HepG2 (cell line): Measurements from ENCODE around the gene FNBP1L. TPM values are rescaled to one million over a fixed set of nuclear protein-coding genes. Genes with fewer than 3 reads are reported as not detected.

Experiments used
- ATAC-seq: fragments of 200-7000 bp; cut with Tn5 transposase; 3 replicates; pipeline ENCODE4 v1.9.1; 2020; ENCODE audit warnings: mild to moderate bottlenecking, moderate library complexity
- BruUV-seq: library from RNA; stranded (reverse); fragments of 400-500 nt; replicated peaks from 2 replicates; lab custom pipeline; 2021; lab: Mats Ljungman, UMichigan
- CTCF ChIA-PET: fragments of 300-600 bp; formaldehyde crosslinking; extraction: SDS; loops from one replicate; lab custom pipeline; 2021; ENCODE audit warnings: low total read pairs, inconsistent platforms, low intra/inter-chr PET ratio; lab: Yijun Ruan, JAX
- POLR2A ChIA-PET: fragments of 350-600 bp; sonication (Branson Sonifier 250); formaldehyde crosslinking; loops from one replicate; lab custom pipeline; 2020; ENCODE audit warnings: antibody characterized with exemption, inconsistent platforms; lab: Yijun Ruan, JAX
- DNase-seq: peaks from one replicate; pipeline ENCODE4 v3.0.0-alpha.2; 2015; ENCODE audit warnings: low spot score
- FAIRE-seq: peaks from 3 replicates; lab custom pipeline; 2011; peaks lifted over from hg19 to GRCh38; lab: Jason Lieb, UNC
- H2AFZ ChIP-seq: one replicate; pipeline ENCODE4 v1.6.1; 2011; ENCODE audit warnings: low read length, inconsistent platforms
- H3K27ac ChIP-seq: fragments of 300-600 bp; 3 replicates; pipeline ENCODE4 v1.8.0; 2011; ENCODE audit warnings: mixed run types, mild to moderate bottlenecking, mixed read lengths, low read length, inconsistent platforms; ENCODE audit not compliant: insufficient read depth; ENCODE audit errors: extremely low read length
- H3K27me3 ChIP-seq, 2 experiments: fragments of 200-600 bp in 1 of 2; 2 replicates in 1 of 2; 3 replicates in 1 of 2; pipeline versions ENCODE4 v1.6.0 to v1.8.0; 2011; ENCODE audit warnings: low read length in 2 of 2, mild to moderate bottlenecking in 2 of 2, moderate library complexity in 2 of 2, inconsistent platforms in 1 of 2; ENCODE audit not compliant: insufficient read depth in 2 of 2, control insufficient read depth in 1 of 2
- H3K36me3 ChIP-seq, 2 experiments: fragments of 200-600 bp in 1 of 2; replicated peaks in 1 of 2; 2 replicates in 1 of 2; 3 replicates in 1 of 2; pipeline versions ENCODE4 v1.5.1 to v1.8.0; 2011; ENCODE audit warnings: low read length in 2 of 2, inconsistent platforms in 1 of 2; ENCODE audit not compliant: insufficient read depth in 2 of 2, control insufficient read depth in 1 of 2
- H3K4me1 ChIP-seq: 2 replicates; pipeline ENCODE4 v1.5.1; 2012; ENCODE audit warnings: low read length, inconsistent platforms; ENCODE audit not compliant: insufficient read depth
- H3K4me2 ChIP-seq: 2 replicates; pipeline ENCODE4 v1.6.0; 2011; ENCODE audit warnings: low read depth, low read length, inconsistent platforms
- H3K4me3 ChIP-seq, 3 experiments: fragments of 200-600 bp in 1 of 3; sonication (generic), shearing (Covaris generic) in 1 of 3; replicated peaks in 1 of 3; 2 replicates each; pipeline ENCODE4 v1.5.1; 2011 to 2016; ENCODE audit warnings: low read length in 3 of 3, inconsistent platforms in 2 of 3, low read depth in 2 of 3, mild to moderate bottlenecking in 2 of 3, control low read depth in 1 of 3, mixed read lengths in 1 of 3; ENCODE audit not compliant: insufficient read depth in 1 of 3
- H3K79me2 ChIP-seq: one replicate; pipeline ENCODE4 v1.6.1; 2011; ENCODE audit warnings: low read length, inconsistent platforms; ENCODE audit not compliant: insufficient read depth
- H3K9ac ChIP-seq: 2 replicates; pipeline ENCODE4 v1.6.0; 2011; ENCODE audit warnings: mild to moderate bottlenecking, low read depth, low read length, inconsistent platforms; ENCODE audit not compliant: insufficient read depth
- H3K9me3 ChIP-seq: 2 replicates; pipeline ENCODE4 v1.5.1; 2012; ENCODE audit warnings: mild to moderate bottlenecking, low read length
- H4K20me1 ChIP-seq: 2 replicates; pipeline ENCODE4 v1.6.0; 2011; ENCODE audit warnings: inconsistent platforms, mild to moderate bottlenecking, low read length, moderate library complexity; ENCODE audit not compliant: insufficient read depth
- CREBL2 ChIP-seq: sonication (generic); formaldehyde crosslinking; IDR thresholded peaks from 2 replicates; pipeline ENCODE4 v1.8.1; 2023; ENCODE audit warnings: missing genetic modification reagents, mild to moderate bottlenecking, borderline replicate concordance
- FOSL2 ChIP-seq: sonication (generic); formaldehyde crosslinking; IDR thresholded peaks from 2 replicates; pipeline ENCODE4 v1.4.0; 2020; ENCODE audit warnings: missing genetic modification reagents
- HNF4A ChIP-seq: sonication (generic); formaldehyde crosslinking; IDR thresholded peaks from 2 replicates; pipeline ENCODE4 v1.4.0; 2020; ENCODE audit warnings: missing genetic modification reagents
- KAT8 ChIP-seq: IDR thresholded peaks from 2 replicates; pipeline ENCODE4 v1.6.1; 2016; ENCODE audit warnings: missing genetic modification reagents, missing compliant biosample characterization
- KLF12 ChIP-seq: sonication (generic); formaldehyde crosslinking; IDR thresholded peaks from 2 replicates; pipeline ENCODE4 v1.4.0; 2020; ENCODE audit warnings: missing genetic modification reagents, borderline replicate concordance
- MAFF ChIP-seq: IDR thresholded peaks from 2 replicates; pipeline ENCODE4 v1.6.1; 2011; ENCODE audit warnings: low read depth, low read length, improper control_type of control experiment
- MAFK ChIP-seq, 2 experiments: IDR thresholded peaks in 1 of 2; conservative IDR thresholded peaks in 1 of 2; 2 replicates each; pipeline ENCODE4 v1.6.1; 2011; ENCODE audit warnings: improper control_type of control experiment in 2 of 2, low read length in 2 of 2
- ZBTB37 ChIP-seq: sonication (generic); formaldehyde crosslinking; IDR thresholded peaks from 2 replicates; pipeline ENCODE4 v1.4.0; 2020; ENCODE audit warnings: mild to moderate bottlenecking, missing genetic modification reagents
- ZNF253 ChIP-seq: sonication (generic); formaldehyde crosslinking; IDR thresholded peaks from 2 replicates; pipeline ENCODE4 v1.8.0; 2022; ENCODE audit warnings: mild to moderate bottlenecking, missing genetic modification reagents, borderline replicate concordance
- ZNF274 ChIP-seq: sonication (generic); formaldehyde crosslinking; IDR thresholded peaks from 2 replicates; pipeline ENCODE4 v1.5.1; 2020; ENCODE audit warnings: mild to moderate bottlenecking, missing genetic modification reagents
- ZNF431 ChIP-seq: sonication (generic); formaldehyde crosslinking; IDR thresholded peaks from 2 replicates; pipeline ENCODE4 v1.9.0; 2022; ENCODE audit warnings: missing genetic modification reagents, low read depth, mild to moderate bottlenecking, borderline replicate concordance
- ZNF746 ChIP-seq: sonication (generic); formaldehyde crosslinking; IDR thresholded peaks from 2 replicates; pipeline ENCODE4 v1.8.0; 2022; ENCODE audit warnings: mild to moderate bottlenecking, missing genetic modification reagents
- WGBS: methylation state at CpG from one replicate; pipeline ENCODE4 v1.1.6; 2017; ENCODE audit warnings: low lambda C conversion rate; 5-methylcytosine and 5-hydroxymethylcytosine counted together
- in situ Hi-C: cut with HindIII; loops from 2 replicates; pipeline ENCODE4 v1.10.0; 2017; ENCODE audit warnings: low pct_unique_long_range_greater_than_20kb; ENCODE audit not compliant: extremely low pct_ligation_motif_present
- intact Hi-C: fragments of 100-400 bp; cut with micrococcal nuclease; formaldehyde crosslinking; loops from one replicate; pipeline ENCODE4 v1.10.0; 2022; ENCODE audit not compliant: unreplicated experiment
- polyA plus RNA-seq, 8 experiments: library from polyadenylated mRNA; depleted of rRNA in 3 of 8; stranded (reverse) in 7 of 8; unstranded in 1 of 8; fragments of >200 nt; fragmentation: Illumina TruSeq in 4 of 8; extraction: Trizol in 4 of 8; gene quantifications; 2 replicates each; pipeline versions ENCODE4 v1.2.1 to v1.2.3, GENCODE V29; 2011 to 2016; ENCODE audit warnings: low read depth in 4 of 8, missing spikeins in 1 of 8, mixed read lengths in 1 of 8; ENCODE audit not compliant: insufficient read depth in 1 of 8
- total RNA-seq, 5 experiments: library from RNA; depleted of rRNA; stranded (reverse); fragments of >200 nt; fragmentation: Illumina TruSeq; extraction: Trizol; gene quantifications; 2 replicates each; pipeline ENCODE4 v1.2.3, GENCODE V29; 2016; ENCODE audit warnings: low read depth in 1 of 5
- TF ChIP-seq, protein P1 (sequence below), 2 experiments: sonication (generic) in 1 of 2; formaldehyde crosslinking in 1 of 2; IDR thresholded peaks; 2 replicates each; pipeline versions ENCODE4 v1.4.0 to v1.6.1; 2018 to 2020; ENCODE audit warnings: missing genetic modification reagents in 2 of 2, borderline replicate concordance in 1 of 2, low read depth in 1 of 2, mild to moderate bottlenecking in 1 of 2, missing biosample characterization in 1 of 2
- TF ChIP-seq, protein P2 (sequence below): sonication (generic); formaldehyde crosslinking; conservative IDR thresholded peaks from 2 replicates; pipeline ENCODE4 v1.4.0; 2020; ENCODE audit warnings: missing genetic modification reagents

Gene FNBP1L
- total and polyA plus RNA-seq, 2 of the 13 experiments (the other 11 are each of a cell fraction or from before 2014, with no cell fraction given) = 24.1 to 27.1 TPM

- no peak for TF ChIP-seq ZBTB37
- TF ChIP-seq, protein P1, sequence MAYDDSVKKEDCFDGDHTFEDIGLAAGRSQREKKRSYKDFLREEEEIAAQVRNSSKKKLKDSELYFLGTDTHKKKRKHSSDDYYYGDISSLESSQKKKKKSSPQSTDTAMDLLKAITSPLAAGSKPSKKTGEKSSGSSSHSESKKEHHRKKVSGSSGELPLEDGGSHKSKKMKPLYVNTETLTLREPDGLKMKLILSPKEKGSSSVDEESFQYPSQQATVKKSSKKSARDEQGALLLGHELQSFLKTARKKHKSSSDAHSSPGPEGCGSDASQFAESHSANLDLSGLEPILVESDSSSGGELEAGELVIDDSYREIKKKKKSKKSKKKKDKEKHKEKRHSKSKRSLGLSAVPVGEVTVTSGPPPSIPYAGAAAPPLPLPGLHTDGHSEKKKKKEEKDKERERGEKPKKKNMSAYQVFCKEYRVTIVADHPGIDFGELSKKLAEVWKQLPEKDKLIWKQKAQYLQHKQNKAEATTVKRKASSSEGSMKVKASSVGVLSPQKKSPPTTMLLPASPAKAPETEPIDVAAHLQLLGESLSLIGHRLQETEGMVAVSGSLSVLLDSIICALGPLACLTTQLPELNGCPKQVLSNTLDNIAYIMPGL (CRISPR knock-in tag; IDR thresholded peaks at IDR 0.05; ENCODE audit: borderline replicate concordance in 1 of 2, low read depth in 1 of 2) = no peak
- TF ChIP-seq ZNF746 = no peak
- TF ChIP-seq CREBL2 (CRISPR knock-in tag) = no peak
- TF ChIP-seq ZNF274 (CRISPR knock-in tag) = no peak
- no peak for TF ChIP-seq HNF4A (CRISPR knock-in tag)
Measured at GRCh38 chr1:93518516-93518915, 70.6 kb downstream of the FNBP1L start (continued).

DNA sequence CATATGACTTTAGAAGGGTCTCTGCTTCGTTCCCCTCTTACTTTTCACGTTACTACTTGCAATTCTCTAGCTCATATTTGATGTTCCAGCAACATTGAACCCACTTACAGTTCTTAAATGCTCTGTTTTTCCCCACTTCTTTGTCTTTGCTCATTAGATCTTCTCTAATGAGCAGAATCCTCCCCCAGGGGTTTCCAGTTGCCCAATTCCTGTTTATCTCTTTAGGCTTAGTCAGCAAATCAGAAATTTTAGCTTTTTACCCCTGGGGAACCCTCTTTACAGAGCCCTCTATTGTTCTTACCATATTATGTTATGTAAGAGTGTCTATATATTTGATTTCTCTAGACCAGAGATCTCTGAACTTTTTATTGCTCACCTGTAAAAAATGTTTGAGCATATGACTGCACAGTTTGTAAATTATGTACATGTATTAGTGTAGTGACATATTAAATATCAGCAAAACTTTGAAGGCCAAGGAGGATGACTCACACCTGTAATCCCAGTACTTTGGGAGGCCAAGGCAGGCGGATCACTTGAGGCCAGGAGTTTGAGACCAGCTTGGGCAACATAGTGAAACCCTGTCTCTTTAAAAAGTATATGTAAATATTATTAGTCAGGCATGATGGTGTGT is 71.4 kb downstream of the FNBP1L start:
- H3K4me2 ChIP-seq = no peak overlapping the region
- H3K9ac ChIP-seq = no peak overlapping the region
- H3K79me2 ChIP-seq = no peaks in the 10 kb centered on the region
- H3K27me3 ChIP-seq = no peaks in the 10 kb centered on the region
- no peak overlapping the region for H2AFZ ChIP-seq
- ChIA-PET CTCF (no interaction called here), POLR2A (no interaction called here)
- in situ Hi-C loops (no loop called here), intact Hi-C loops (no loop called here)
- H3K9me3 ChIP-seq = no peaks in the 10 kb centered on the region
- TF ChIP-seq ZNF431 (CRISPR knock-in tag) (no peak), MAFF (peak; percentile 80), KLF12 (CRISPR knock-in tag) (no peak), FOSL2 (CRISPR knock-in tag) (peak; percentile 36; the same call in 1 of the 2 replicates), MAFK (conservative IDR thresholded peaks at IDR 0.05 in 1 of 2, IDR thresholded peaks at IDR 0.05 in 1 of 2; ENCODE audit: low read length in 2 of 2) (peak; percentile 70 to 84; a peak in 3 of 4 replicates), KAT8 (no peak), ZNF253 (CRISPR knock-in tag) (no peak)
- TF ChIP-seq, protein P2, sequence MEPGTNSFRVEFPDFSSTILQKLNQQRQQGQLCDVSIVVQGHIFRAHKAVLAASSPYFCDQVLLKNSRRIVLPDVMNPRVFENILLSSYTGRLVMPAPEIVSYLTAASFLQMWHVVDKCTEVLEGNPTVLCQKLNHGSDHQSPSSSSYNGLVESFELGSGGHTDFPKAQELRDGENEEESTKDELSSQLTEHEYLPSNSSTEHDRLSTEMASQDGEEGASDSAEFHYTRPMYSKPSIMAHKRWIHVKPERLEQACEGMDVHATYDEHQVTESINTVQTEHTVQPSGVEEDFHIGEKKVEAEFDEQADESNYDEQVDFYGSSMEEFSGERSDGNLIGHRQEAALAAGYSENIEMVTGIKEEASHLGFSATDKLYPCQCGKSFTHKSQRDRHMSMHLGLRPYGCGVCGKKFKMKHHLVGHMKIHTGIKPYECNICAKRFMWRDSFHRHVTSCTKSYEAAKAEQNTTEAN (CRISPR knock-in tag) = no peak
- ATAC-seq (no peak), FAIRE-seq (no peak), DNase-seq (no peak)
- H4K20me1 ChIP-seq = no peaks in the 10 kb centered on the region
- 95% methylated on average over 3 of the region's 3 CpGs for WGBS
- no TSS peak for BruUV-seq
- H3K4me3 ChIP-seq = no peak overlapping the region
- peaks cover 9% of the 10 kb centered on the region; the same call in 1 of the 2 replicates for H3K4me1 ChIP-seq
- peaks cover 1 to 12% of the 10 kb centered on the region in 2 experiments; a peak in 4 of 5 replicates for H3K36me3 ChIP-seq
- H3K27ac ChIP-seq = no peak overlapping the region
